HG03159 (cell line): Measurements from ENCODE around the gene STAG2.
"Not testable (repeated sequence)": the region's sequence is repeated elsewhere in the genome, so short reads cannot be mapped to it uniquely, and the experiment has no call there.

Source experiments
- ATAC-seq: cut with Tn5 transposase; IDR thresholded peaks from one replicate; pipeline ENCODE4 v1.9.1; 2021; ENCODE audit warnings: mild to moderate bottlenecking, moderate library complexity; ENCODE audit not compliant: unreplicated experiment

Gene STAG2

GRCh38 chrX:124030520-124030919 is 69.0 kb downstream of the STAG2 start:
- ATAC-seq = no peak

- no peak for ATAC-seq
These were observed 72.3 kb downstream of the STAG2 start for GRCh38 chrX:124033821-124034220.

GRCh38 chrX:124035657-124036056 is 74.2 kb downstream of the STAG2 start:
- ATAC-seq = no peak

GRCh38 chrX:124042042-124042441 is 80.5 kb downstream of the STAG2 start:
- ATAC-seq = no peak

- ATAC-seq = no peak
These were observed 83.6 kb downstream of the STAG2 start for GRCh38 chrX:124045109-124045508.

- ATAC-seq = not testable (repeated sequence)
These were observed 122.9 kb downstream of the STAG2 start for GRCh38 chrX:124084417-124084816.

- no peak for ATAC-seq
These were observed 123.6 kb downstream of the STAG2 start for GRCh38 chrX:124085063-124085462.

GRCh38 chrX:124086411-124086810 is 124.9 kb downstream of the STAG2 start:
- ATAC-seq = no peak

- no peak for ATAC-seq
These were observed 125.7 kb downstream of the STAG2 start for GRCh38 chrX:124087000-124087746.

GRCh38 chrX:124093222-124093621 is 131.7 kb downstream of the STAG2 start:
- ATAC-seq = no peak

GRCh38 chrX:124097116-124097515 is 135.6 kb downstream of the STAG2 start:
- ATAC-seq = no peak

- peak; percentile 52 for ATAC-seq
These were observed 136.6 kb downstream of the STAG2 start for GRCh38 chrX:124098089-124098488.

GRCh38 chrX:124103966-124104365 is 142.5 kb downstream of the STAG2 start:
- no peak for ATAC-seq

GRCh38 chrX:124104512-124104911 is 143.0 kb downstream of the STAG2 start:
- ATAC-seq = not testable (repeated sequence)

- ATAC-seq = no peak
These were observed 152.4 kb downstream of the STAG2 start for GRCh38 chrX:124113621-124114600.

- ATAC-seq = no peak
These were observed 155.8 kb downstream of the STAG2 start for GRCh38 chrX:124117325-124117724.

- ATAC-seq = no peak
These were observed 164.0 kb downstream of the STAG2 start for GRCh38 chrX:124125471-124125870.

GRCh38 chrX:124127496-124127895 is 166.0 kb downstream of the STAG2 start:
- ATAC-seq = no peak

- ATAC-seq = not testable (repeated sequence)
These were observed 170.9 kb downstream of the STAG2 start for GRCh38 chrX:124132437-124132836.

GRCh38 chrX:124145749-124146148 is 184.2 kb downstream of the STAG2 start:
- no peak for ATAC-seq

- ATAC-seq = no peak
These were observed 189.7 kb downstream of the STAG2 start for GRCh38 chrX:124151195-124151594.
